ENCODE results near the gene ITM2C. TPM values are rescaled to one million over a fixed set of nuclear protein-coding genes. Genes with fewer than 3 reads are reported as not detected.
A peak's percentile ranks its signal among the peaks of the same experiment; 100 is the strongest.

ITM2C gene
- total and polyA plus RNA-seq, 2 of the 8 experiments (the other 6 are each of a cell fraction or from before 2014, with no cell fraction given): 362 to 742 TPM

GRCh38 chr2:230878599-230879188 lies 14.0 kb downstream of the ITM2C start:
- Histone ChIP-seq H3K4me1 (replicated peaks in 1 of 4; ENCODE audit: control insufficient read depth in 3 of 4, insufficient read depth in 4 of 4, low read length in 3 of 4) (no peaks in the 10 kb centered on the region; a peak in 1 of 7 replicates), H3K23me2 (ENCODE audit: low read depth, low read length) (no peaks in the 10 kb centered on the region; the same call in 1 of the 2 replicates), H2BK12ac (ENCODE audit: low read depth, low read length) (no peak overlapping the region), H3K4ac (replicated peaks; ENCODE audit: insufficient read length, low read depth, low read length) (no peak overlapping the region), H3K9ac (replicated peaks in 1 of 4; ENCODE audit: extremely low read depth in 1 of 4, low read depth in 3 of 4, low read length in 3 of 4) (no peak overlapping the region), H2BK15ac (ENCODE audit: low read length) (no peak overlapping the region), H3K4me2 (ENCODE audit: insufficient read depth in 1 of 2, low read depth in 2 of 2, low read length in 2 of 2) (no peak overlapping the region), H2AFZ (ENCODE audit: low read length) (no peak overlapping the region), H3K4me3 (ENCODE audit: extremely low read depth in 1 of 4, insufficient read depth in 2 of 4, low read depth in 3 of 4, low read length in 4 of 4) (no peak overlapping the region), H3K23ac (ENCODE audit: insufficient read length) (no peak overlapping the region), H3K9me3 (ENCODE audit: insufficient read depth in 2 of 2, low read depth in 1 of 2, low read length in 1 of 2) (no peaks in the 10 kb centered on the region), H4K91ac (replicated peaks; ENCODE audit: insufficient read length, low read length) (no peak overlapping the region), H3K79me1 (ENCODE audit: low read depth, low read length) (peaks cover 10% of the 10 kb centered on the region), H3K27me3 (replicated peaks in 1 of 4; ENCODE audit: control insufficient read depth in 3 of 4, extremely low read depth in 1 of 4, insufficient read depth in 3 of 4, low read length in 3 of 4) (no peaks in the 10 kb centered on the region), H3K14ac (ENCODE audit: insufficient read length) (no peak overlapping the region), H3K79me2 (ENCODE audit: control insufficient read depth in 1 of 2, insufficient read depth in 2 of 2, low read length in 2 of 2) (peaks cover 0 to 9% of the 10 kb centered on the region in 2 experiments; a peak in 2 of 4 replicates), H2BK120ac (replicated peaks; ENCODE audit: low read depth, low read length) (no peak overlapping the region), H4K20me1 (replicated peaks in 1 of 2; ENCODE audit: control insufficient read depth in 1 of 2, insufficient read depth in 2 of 2, low read length in 2 of 2) (peaks cover 7 to 24% of the 10 kb centered on the region in 2 experiments), H3K36me3 (ENCODE audit: control insufficient read depth in 2 of 4, insufficient read depth in 4 of 4, low read length in 3 of 4) (peaks cover 19 to 60% (median 44%) of the 10 kb centered on the region in 4 experiments), H4K5ac (ENCODE audit: insufficient read length, low read depth, low read length) (no peak overlapping the region), H2BK20ac (ENCODE audit: low read length) (no peak overlapping the region), H4K8ac (ENCODE audit: extremely low read depth, insufficient read depth, low read length) (0 out of 2 replicates have a peak overlapping the region, but pooled peaks have one; percentile 57), H3K27ac (ENCODE audit: low read depth, low read length) (no peak overlapping the region), H3K18ac (ENCODE audit: extremely low read depth, low read length) (no peak overlapping the region), H3K56ac (replicated peaks; ENCODE audit: insufficient read length, low read depth, low read length) (no peak overlapping the region), H2AK5ac (ENCODE audit: low read depth, low read length) (no peak overlapping the region), H2BK5ac (ENCODE audit: low read depth, low read length) (no peak overlapping the region)
- FAIRE-seq: no peak
- no peak for DNase-seq (ENCODE audit: low read depth in 1 of 2, low spot score in 2 of 2)
- 95% methylated on average over 10 of the region's 10 CpGs; no CpG with 5 or more reads in 1 of the 2 experiments for WGBS, 2 experiments (ENCODE audit: extremely low coverage in 1 of 2, insufficient coverage in 1 of 2, insufficient read length in 1 of 2, insufficient replicate concordance in 2 of 2, low coverage in 1 of 2, low lambda C conversion rate in 2 of 2, missing lambda C conversion rate in 1 of 2)
- ChIA-PET POLR2A (ENCODE audit: partially characterized antibody) (interaction anchor here (1.2 to 4.6 kb wide), 4 partner anchors 10 to 14 kb away, joined by 3 to 50 read pairs (median 6); partner anchors contain the start of gene ITM2C), CTCF (ENCODE audit: partially characterized antibody) (interaction anchor here (0.6 to 2.8 kb wide), 14 partner anchors 8 to 181 kb away, joined by 3 to 19 read pairs (median 4); partner anchors contain the start of gene GPR55)
- TF ChIP-seq EZH2 (IDR thresholded peaks at IDR 0.05; ENCODE audit: low read depth, low read length, severe bottlenecking) (no peak), MAFK (IDR thresholded peaks at IDR 0.05; ENCODE audit: low read depth, low read length) (no peak), HDAC2 (IDR thresholded peaks at IDR 0.05; ENCODE audit: borderline replicate concordance in 1 of 2, low read depth in 2 of 2, low read length in 2 of 2) (no peak), BCL11A (IDR thresholded peaks at IDR 0.05; ENCODE audit: low read depth in 2 of 2, low read length in 2 of 2) (no peak), JUN (IDR thresholded peaks at IDR 0.05; ENCODE audit: low read depth, low read length) (no peak)
